Naive thymus-derived CD4-positive, alpha-beta T cell (primary cell): ENCODE measurements around the gene SMAD5. TPM values are rescaled to one million over a fixed set of nuclear protein-coding genes. Genes with fewer than 3 reads are reported as not detected.
A peak's percentile ranks its signal among the peaks of the same experiment; 100 is the strongest.

Source experiments
- ATAC-seq: fragments of 150-1000 bp; cut with Tn5 transposase; 2 replicates; pipeline ENCODE4 v1.10.0; 2021; ENCODE audit warnings: mild to moderate bottlenecking, moderate library complexity
- CTCF ChIA-PET: fragments of 350-600 bp; sonication (Branson Sonifier 250); formaldehyde crosslinking; loops from one replicate; lab custom pipeline; 2021; ENCODE audit warnings: antibody characterized with exemption; lab: Charles Lee
- POLR2A ChIA-PET: fragments of 350-600 bp; sonication (Branson Sonifier 250); formaldehyde crosslinking; loops from one replicate; lab custom pipeline; 2021; ENCODE audit warnings: antibody characterized with exemption, inconsistent platforms; lab: Charles Lee
- DNase-seq, 9 donors: peaks; one replicate each; pipeline versions ENCODE4 v3.0.0 to v3.0.0-alpha.2; 2020 to 2022; ENCODE audit warnings: mixed read lengths in 1 of 9
- H3K27ac ChIP-seq: one replicate; pipeline ENCODE4 v1.7.0; 2013; ENCODE audit warnings: mild to moderate bottlenecking, low read depth, low read length, moderate library complexity
- H3K27me3 ChIP-seq, 2 donors: one replicate each; pipeline ENCODE4 v1.7.0; 2013; ENCODE audit warnings: low read length in 2 of 2, mild to moderate bottlenecking in 2 of 2, moderate library complexity in 2 of 2; ENCODE audit not compliant: control insufficient read depth in 2 of 2, insufficient read depth in 2 of 2
- H3K36me3 ChIP-seq, 3 experiments: 1 replicate in 2 of 3; 2 replicates in 1 of 3; pipeline ENCODE4 v1.7.0; 2013; ENCODE audit warnings: low read length in 3 of 3, mild to moderate bottlenecking in 3 of 3, moderate library complexity in 1 of 3; ENCODE audit not compliant: insufficient read depth in 3 of 3, control insufficient read depth in 2 of 3
- H3K4me1 ChIP-seq, 2 donors: one replicate each; pipeline ENCODE4 v1.7.0; 2013; ENCODE audit warnings: low read length in 2 of 2, mild to moderate bottlenecking in 2 of 2, moderate library complexity in 1 of 2; ENCODE audit not compliant: control insufficient read depth in 2 of 2, insufficient read depth in 2 of 2
- H3K4me3 ChIP-seq: 2 replicates; pipeline ENCODE4 v1.7.0; 2013; ENCODE audit warnings: mild to moderate bottlenecking, low read length
- H3K9me3 ChIP-seq, 3 experiments: 1 replicate in 2 of 3; 2 replicates in 1 of 3; pipeline ENCODE4 v1.7.0; 2013; ENCODE audit warnings: low read length in 3 of 3; ENCODE audit not compliant: control insufficient read depth in 2 of 3
- H3K27ac Mint-ChIP-seq, 9 donors: one replicate each; pipeline ENCODE4 v1.8.0; 2020 to 2022; ENCODE audit warnings: mixed read lengths in 9 of 9, mild to moderate bottlenecking in 8 of 9, moderate library complexity in 5 of 9, inconsistent platforms in 2 of 9
- H3K27me3 Mint-ChIP-seq, 5 donors: one replicate each; pipeline ENCODE4 v1.8.0; 2021 to 2022; ENCODE audit warnings: mixed read lengths in 5 of 5, mild to moderate bottlenecking in 1 of 5
- H3K36me3 Mint-ChIP-seq, 5 donors: one replicate each; pipeline ENCODE4 v1.8.0; 2020 to 2022; ENCODE audit warnings: mixed read lengths in 5 of 5, mild to moderate bottlenecking in 3 of 5, inconsistent platforms in 1 of 5
- H3K4me1 Mint-ChIP-seq, 7 donors: one replicate each; pipeline ENCODE4 v1.8.0; 2020 to 2022; ENCODE audit warnings: mixed read lengths in 7 of 7, mild to moderate bottlenecking in 3 of 7, inconsistent platforms in 1 of 7
- H3K4me3 Mint-ChIP-seq, 10 donors: one replicate each; pipeline ENCODE4 v1.8.0; 2020 to 2022; ENCODE audit warnings: mild to moderate bottlenecking in 10 of 10, mixed read lengths in 10 of 10, moderate library complexity in 6 of 10, inconsistent platforms in 2 of 10
- H3K9me3 Mint-ChIP-seq, 11 donors: one replicate each; pipeline ENCODE4 v1.8.0; 2020 to 2022; ENCODE audit warnings: mixed read lengths in 11 of 11, mild to moderate bottlenecking in 4 of 11, inconsistent platforms in 1 of 11, moderate library complexity in 1 of 11
- intact Hi-C, 2 donors: fragments of 100-400 bp; cut with micrococcal nuclease; formaldehyde crosslinking; loops; one replicate each; pipeline ENCODE4 v1.15.1; 2023
- polyA plus RNA-seq, 2 donors: library from polyadenylated mRNA; unstranded; fragments of 300-500 nt; fragmentation: Illumina TruSeq; gene quantifications; one replicate each; pipeline ENCODE4 v1.2.3, GENCODE V29; 2021
- total RNA-seq, 6 experiments: library from RNA in 5 of 6; stranded (reverse) in 5 of 6; gene quantifications; 1 replicate in 5 of 6; 2 replicates in 1 of 6; pipeline ENCODE4 v1.2.3 and lab custom pipeline; 2021 to 2026

Gene SMAD5
- total and polyA plus RNA-seq, 7 experiments from 2014 or later, result 1.8 to 17.6 (median 7.2) TPM

DNA sequence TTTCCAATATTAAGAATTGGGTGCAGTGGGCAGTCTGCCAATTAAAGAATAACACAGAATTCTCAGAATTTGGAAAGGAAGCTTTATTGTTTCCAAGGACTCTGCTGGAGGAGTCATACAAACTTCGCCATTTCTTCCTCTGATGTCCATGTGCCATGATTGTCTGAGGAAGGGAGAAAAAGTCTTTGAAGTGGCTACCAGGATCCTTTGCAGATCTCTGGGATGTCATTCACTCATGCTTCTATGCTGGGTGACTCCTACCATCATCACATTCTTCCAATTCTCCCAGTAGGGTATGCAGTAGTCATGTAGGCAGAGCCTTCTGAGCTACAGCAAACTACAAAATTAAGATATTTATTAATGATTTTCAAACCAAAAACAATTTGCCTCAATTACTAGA is 3.2 kb upstream of the SMAD5 start:
- no peak overlapping the region for H3K4me3 ChIP-seq
- ChIA-PET CTCF (no interaction called here), POLR2A (no interaction called here)
- H3K9me3 Mint-ChIP-seq, result peaks cover 0 to 13% (median 1%) of the 10 kb centered on the region in 11 donors
- no peak overlapping the region for H3K4me3 Mint-ChIP-seq
- H3K4me1 ChIP-seq, result peaks cover 0 to 3% of the 10 kb centered on the region in 2 donors
- H3K36me3 Mint-ChIP-seq, result peaks cover 0 to 7% (median 0%) of the 10 kb centered on the region in 5 donors
- H3K27me3 ChIP-seq, result peaks cover 0 to 4% of the 10 kb centered on the region in 2 donors
- H3K36me3 ChIP-seq, result no peaks in the 10 kb centered on the region
- intact Hi-C loops, result no loop called here
- no peak overlapping the region for H3K27ac Mint-ChIP-seq
- no peak overlapping the region for H3K27ac ChIP-seq
- no peak for DNase-seq
- no peaks in the 10 kb centered on the region for H3K9me3 ChIP-seq
- H3K27me3 Mint-ChIP-seq, result peaks cover 34 to 67% (median 54%) of the 10 kb centered on the region in 5 donors
- H3K4me1 Mint-ChIP-seq, result peaks cover 0 to 20% (median 15%) of the 10 kb centered on the region in 7 donors
- no peak for ATAC-seq

DNA sequence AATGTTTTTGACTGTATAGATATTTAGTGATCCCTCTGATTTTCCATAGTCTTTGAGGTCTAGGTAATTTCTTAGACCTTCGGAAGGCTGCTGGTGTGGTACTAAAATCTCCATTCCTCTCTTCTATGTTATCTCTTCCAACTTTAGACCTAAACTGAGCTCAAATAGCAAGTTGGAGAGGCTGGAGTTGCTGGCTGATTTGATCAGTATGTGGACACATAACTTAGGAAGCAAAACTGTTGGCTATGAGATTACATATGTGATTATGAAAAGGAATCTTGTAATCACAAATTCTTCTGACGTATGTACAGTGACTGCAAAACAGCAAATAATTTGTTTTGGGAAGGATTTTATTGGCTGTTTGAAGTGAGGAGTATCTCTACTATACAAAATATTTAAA is 2.1 kb upstream of the SMAD5 start:
- no peak overlapping the region for H3K27ac ChIP-seq
- Mint-ChIP-seq H3K27ac (no peak overlapping the region), H3K9me3 (peaks cover 0 to 11% (median 1%) of the 10 kb centered on the region in 11 donors), H3K36me3 (peaks cover 0 to 4% (median 0%) of the 10 kb centered on the region in 5 donors), H3K4me3 (no peak overlapping the region), H3K4me1 (peaks cover 5 to 22% (median 18%) of the 10 kb centered on the region in 7 donors), H3K27me3 (peaks cover 36 to 70% (median 62%) of the 10 kb centered on the region in 5 donors)
- peaks cover 0 to 4% of the 10 kb centered on the region in 2 donors for H3K4me1 ChIP-seq
- H3K4me3 ChIP-seq, result no peak overlapping the region
- CTCF ChIA-PET, result no interaction called here
- intact Hi-C loops, result no loop called here
- POLR2A ChIA-PET, result no interaction called here
- H3K27me3 ChIP-seq, result peaks cover 0 to 4% of the 10 kb centered on the region in 2 donors
- no peaks in the 10 kb centered on the region for H3K36me3 ChIP-seq
- ATAC-seq (no peak), DNase-seq (no peak)
- H3K9me3 ChIP-seq, result no peaks in the 10 kb centered on the region

DNA sequence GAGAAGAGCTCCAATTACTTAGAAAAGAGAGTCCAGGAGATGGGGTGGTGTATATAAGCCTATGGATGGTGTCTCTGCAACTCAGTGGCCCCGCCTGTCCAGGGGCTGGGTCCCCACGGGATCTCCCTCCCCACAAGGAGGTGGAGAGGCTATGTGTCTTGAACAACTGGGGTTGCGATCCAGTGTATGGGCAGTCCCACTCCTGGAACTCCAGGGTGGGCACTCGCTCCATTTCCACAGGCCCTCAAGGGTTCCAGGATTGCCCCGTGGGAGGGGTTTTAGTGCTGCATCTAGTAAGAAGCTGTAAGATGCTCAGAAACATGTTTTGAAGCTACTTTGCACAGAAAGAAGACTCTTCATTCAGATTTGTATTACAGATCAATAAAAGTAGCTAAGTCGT is 558 bp upstream of the SMAD5 start:
- H3K4me1 ChIP-seq, result peaks cover 0 to 4% of the 10 kb centered on the region in 2 donors
- H3K27ac ChIP-seq, result no peak overlapping the region
- CTCF ChIA-PET, result no interaction called here
- ATAC-seq (no peak), DNase-seq (no peak)
- no peaks in the 10 kb centered on the region for H3K9me3 ChIP-seq
- Mint-ChIP-seq H3K27ac (peak overlapping the region in 3 of 9 donors; percentile 34 to 82 (median 73)), H3K9me3 (peaks cover 0 to 4% (median 0%) of the 10 kb centered on the region in 11 donors), H3K4me3 (peak overlapping the region; percentile 65 to 92 (median 83)), H3K36me3 (peaks cover 0 to 4% (median 0%) of the 10 kb centered on the region in 5 donors), H3K4me1 (peaks cover 5 to 24% (median 18%) of the 10 kb centered on the region in 7 donors), H3K27me3 (peaks cover 25 to 66% (median 56%) of the 10 kb centered on the region in 5 donors)
- H3K27me3 ChIP-seq, result peaks cover 0 to 4% of the 10 kb centered on the region in 2 donors
- H3K36me3 ChIP-seq, result no peaks in the 10 kb centered on the region
- intact Hi-C loops, result loop anchor here in 1 of 2 donors (1.0 kb wide), 1 partner anchor 52 kb away; no protein-coding TSS in a partner anchor
- POLR2A ChIA-PET, result no interaction called here
- peak overlapping the region; percentile 59 for H3K4me3 ChIP-seq

DNA sequence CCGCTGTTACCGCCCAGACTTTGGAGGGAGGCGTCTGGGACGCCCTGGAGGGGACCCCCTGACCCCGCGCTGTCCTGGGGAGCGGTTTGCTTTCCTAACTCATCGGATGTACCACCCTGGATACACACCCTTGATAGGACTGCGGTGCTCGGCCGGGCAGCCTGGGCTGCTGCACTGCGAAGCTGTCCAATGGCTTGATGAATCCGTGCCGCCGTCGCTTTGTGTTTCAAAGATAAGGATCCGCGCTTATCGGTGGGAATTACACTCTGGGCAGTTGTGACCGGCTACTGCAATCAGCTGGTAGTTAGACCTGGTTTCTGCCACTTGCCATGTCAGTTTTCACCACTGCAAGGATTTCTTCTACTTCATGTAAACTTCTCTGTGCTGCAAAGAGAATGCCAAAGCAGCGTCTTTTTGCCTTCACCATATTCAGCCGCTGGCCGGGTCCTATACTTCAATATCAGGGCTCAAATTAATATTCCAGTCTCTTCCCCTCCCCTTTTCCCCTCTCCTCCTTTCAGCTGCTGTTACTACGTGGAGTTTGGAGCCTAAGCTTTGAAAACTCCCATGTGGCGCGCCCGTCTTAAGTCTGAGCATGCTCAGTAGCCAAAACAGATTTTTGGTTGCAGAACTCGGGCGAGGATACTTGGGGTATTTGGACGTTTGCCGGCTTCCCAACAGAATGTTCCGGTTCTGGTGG is 727 bp downstream of the SMAD5 start:
- peak; percentile 45 for ATAC-seq
- Mint-ChIP-seq H3K27me3 (peaks cover 20 to 63% (median 55%) of the 10 kb centered on the region in 5 donors), H3K4me1 (peaks cover 5 to 29% (median 20%) of the 10 kb centered on the region in 7 donors), H3K4me3 (peak overlapping the region; percentile 71 to 92 (median 87)), H3K27ac (peak overlapping the region in 5 of 9 donors; percentile 43 to 77 (median 64)), H3K9me3 (peaks cover 0 to 4% (median 0%) of the 10 kb centered on the region in 11 donors), H3K36me3 (peaks cover 0 to 3% (median 0%) of the 10 kb centered on the region in 5 donors)
- Histone ChIP-seq H3K4me1 (peaks cover 0 to 4% of the 10 kb centered on the region in 2 donors), H3K9me3 (no peaks in the 10 kb centered on the region), H3K27me3 (peaks cover 0 to 4% of the 10 kb centered on the region in 2 donors), H3K4me3 (peak overlapping the region; percentile 59), H3K27ac (peak overlapping the region; percentile 54), H3K36me3 (no peaks in the 10 kb centered on the region)
- intact Hi-C loops, result no loop called here
- ChIA-PET POLR2A (no interaction called here), CTCF (no interaction called here)
- DNase-seq, result peak in 2 of 9 donors; percentile 4 to 23

DNA sequence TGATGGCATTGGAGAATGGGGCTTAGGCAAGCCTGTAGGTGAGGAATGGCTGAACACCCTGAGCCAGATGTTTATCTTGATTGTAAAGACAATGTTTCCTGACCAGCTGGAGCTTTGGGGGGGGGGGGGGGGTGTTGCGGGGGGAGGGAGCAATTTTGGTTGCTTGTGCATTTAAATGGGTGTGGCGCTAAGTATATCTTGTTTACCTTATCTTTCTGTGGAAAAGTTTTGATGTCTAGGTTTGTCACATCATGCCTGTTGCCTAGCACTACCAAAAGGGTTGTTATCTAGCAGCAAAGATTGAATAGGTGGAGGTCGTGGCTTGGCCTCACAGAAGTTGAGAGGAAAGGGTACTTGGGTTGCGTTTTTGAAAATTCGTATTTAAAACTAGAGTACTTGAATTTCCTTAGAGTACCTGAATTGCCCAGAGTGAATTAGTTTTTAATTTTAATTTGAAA is 1.3 kb downstream of the SMAD5 start:
- Histone ChIP-seq H3K4me3 (peak overlapping the region; percentile 59), H3K9me3 (no peaks in the 10 kb centered on the region), H3K27ac (no peak overlapping the region), H3K27me3 (peaks cover 0 to 4% of the 10 kb centered on the region in 2 donors), H3K36me3 (no peaks in the 10 kb centered on the region), H3K4me1 (peaks cover 0 to 4% of the 10 kb centered on the region in 2 donors)
- Mint-ChIP-seq H3K27ac (peak overlapping the region in 3 of 9 donors; percentile 52 to 77 (median 66)), H3K9me3 (peaks cover 0 to 4% (median 0%) of the 10 kb centered on the region in 11 donors), H3K36me3 (peaks cover 0 to 3% (median 0%) of the 10 kb centered on the region in 5 donors), H3K4me1 (peaks cover 5 to 29% (median 20%) of the 10 kb centered on the region in 7 donors), H3K4me3 (peak overlapping the region; percentile 71 to 92 (median 87)), H3K27me3 (peaks cover 18 to 61% (median 55%) of the 10 kb centered on the region in 5 donors)
- ATAC-seq (no peak), DNase-seq (no peak)
- POLR2A ChIA-PET, result no interaction called here
- CTCF ChIA-PET, result no interaction called here
- intact Hi-C loops, result no loop called here

DNA sequence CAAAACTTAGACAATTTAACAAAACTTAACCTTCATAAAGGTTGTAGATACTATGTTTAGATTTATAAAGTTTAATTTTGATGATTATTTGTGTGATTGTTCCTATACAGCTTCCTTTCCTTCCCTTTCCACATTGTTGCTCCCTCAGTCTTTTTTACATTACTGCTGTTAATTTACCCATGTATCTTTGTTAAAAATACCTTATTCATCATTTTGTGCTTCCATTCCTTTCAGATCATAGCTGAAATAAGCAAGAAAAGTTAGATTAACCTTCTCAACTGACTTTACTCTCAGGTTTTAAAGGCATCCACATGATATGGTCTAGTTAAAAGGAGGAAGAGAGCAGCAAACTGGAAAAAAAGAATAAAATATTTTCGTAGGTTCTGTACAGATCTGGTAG is 2.0 kb downstream of the SMAD5 start:
- Mint-ChIP-seq H3K27ac (no peak overlapping the region), H3K9me3 (peaks cover 0 to 6% (median 0%) of the 10 kb centered on the region in 11 donors), H3K36me3 (peaks cover 0 to 3% (median 0%) of the 10 kb centered on the region in 5 donors), H3K4me1 (peaks cover 5 to 29% (median 20%) of the 10 kb centered on the region in 7 donors), H3K4me3 (peak overlapping the region in 5 of 10 donors; percentile 6 to 63 (median 13)), H3K27me3 (peaks cover 15 to 59% (median 51%) of the 10 kb centered on the region in 5 donors)
- Histone ChIP-seq H3K4me1 (peaks cover 0 to 4% of the 10 kb centered on the region in 2 donors), H3K36me3 (no peaks in the 10 kb centered on the region), H3K4me3 (no peak overlapping the region), H3K27me3 (peaks cover 0 to 4% of the 10 kb centered on the region in 2 donors), H3K27ac (no peak overlapping the region), H3K9me3 (no peaks in the 10 kb centered on the region)
- intact Hi-C loops, result no loop called here
- DNase-seq (no peak), ATAC-seq (no peak)
- CTCF ChIA-PET, result no interaction called here
- POLR2A ChIA-PET, result no interaction called here
